HepG2 (cell line): ENCODE data around the gene PITHD1. TPM values are rescaled to one million over a fixed set of nuclear protein-coding genes. Genes with fewer than 3 reads are reported as not detected.

Experiments
- EEA1 ChIP-seq: sonication (generic); formaldehyde crosslinking; IDR thresholded peaks from 2 replicates; pipeline ENCODE4 v1.5.1; 2020; ENCODE audit warnings: mild to moderate bottlenecking, missing genetic modification reagents, borderline replicate concordance
- ELF1 ChIP-seq: sonication (generic); formaldehyde crosslinking; IDR thresholded peaks from 2 replicates; pipeline ENCODE4 v1.4.0; 2020; ENCODE audit warnings: missing genetic modification reagents
- FOXK2 ChIP-seq: fragments of 450-650 bp; IDR thresholded peaks from 2 replicates; pipeline ENCODE4 v1.6.1; 2016
- GFI1 ChIP-seq: sonication (generic); formaldehyde crosslinking; IDR thresholded peaks from 2 replicates; pipeline ENCODE4 v1.5.0; 2020; ENCODE audit warnings: missing genetic modification reagents, mild to moderate bottlenecking, borderline replicate concordance
- HHEX ChIP-seq: IDR thresholded peaks from 2 replicates; pipeline ENCODE4 v1.6.1; 2016; ENCODE audit warnings: control low read depth
- HOXA5 ChIP-seq: sonication (generic); formaldehyde crosslinking; IDR thresholded peaks from 2 replicates; pipeline ENCODE4 v1.4.0; 2020; ENCODE audit warnings: missing genetic modification reagents
- HOXD1 ChIP-seq: sonication (generic); formaldehyde crosslinking; IDR thresholded peaks from 2 replicates; pipeline ENCODE4 v1.5.0; 2020; ENCODE audit warnings: missing genetic modification reagents
- MIXL1 ChIP-seq: IDR thresholded peaks from 2 replicates; pipeline ENCODE4 v1.6.1; 2016
- MYNN ChIP-seq: sonication (generic); formaldehyde crosslinking; IDR thresholded peaks from 2 replicates; pipeline ENCODE4 v1.4.0; 2020; ENCODE audit warnings: mild to moderate bottlenecking, low read depth, missing genetic modification reagents
- PRPF4 ChIP-seq: fragments of 200-400 bp; formaldehyde crosslinking; IDR thresholded peaks from 2 replicates; pipeline ENCODE4 v1.6.1; 2016; ENCODE audit warnings: low read length, low read depth; ENCODE audit not compliant: poor library complexity, severe bottlenecking
- ZBTB3 ChIP-seq: sonication (generic); formaldehyde crosslinking; IDR thresholded peaks from 2 replicates; pipeline ENCODE4 v1.4.0; 2020; ENCODE audit warnings: low read depth, mild to moderate bottlenecking, moderate library complexity, missing genetic modification reagents, borderline replicate concordance
- ZMAT3 ChIP-seq: sonication (generic); formaldehyde crosslinking; conservative IDR thresholded peaks from 2 replicates; pipeline ENCODE4 v1.7.0; 2021; ENCODE audit warnings: missing genetic modification reagents
- ZNF407 ChIP-seq: sonication (generic); formaldehyde crosslinking; IDR thresholded peaks from one replicate; pipeline ENCODE4 v1.5.1; 2020; ENCODE audit warnings: mild to moderate bottlenecking, missing genetic modification reagents; ENCODE audit errors: not compliant biosample characterization
- ZNF646 ChIP-seq: sonication (generic); formaldehyde crosslinking; IDR thresholded peaks from 2 replicates; pipeline ENCODE4 v1.9.0; 2021; ENCODE audit warnings: mild to moderate bottlenecking, missing genetic modification reagents
- ZNF792 ChIP-seq: IDR thresholded peaks from 2 replicates; pipeline ENCODE4 v1.6.1; 2016
- ZNF878 ChIP-seq: sonication (generic); formaldehyde crosslinking; IDR thresholded peaks from 2 replicates; pipeline ENCODE4 v1.8.1; 2023; ENCODE audit warnings: mild to moderate bottlenecking, missing genetic modification reagents, moderate library complexity
- polyA plus RNA-seq, 8 experiments: library from polyadenylated mRNA; depleted of rRNA in 3 of 8; stranded (reverse) in 7 of 8; unstranded in 1 of 8; fragments of >200 nt; fragmentation: Illumina TruSeq in 4 of 8; extraction: Trizol in 4 of 8; gene quantifications; 2 replicates each; pipeline versions ENCODE4 v1.2.1 to v1.2.3, GENCODE V29; 2011 to 2016; ENCODE audit warnings: low read depth in 4 of 8, missing spikeins in 1 of 8, mixed read lengths in 1 of 8; ENCODE audit not compliant: insufficient read depth in 1 of 8
- total RNA-seq, 5 experiments: library from RNA; depleted of rRNA; stranded (reverse); fragments of >200 nt; fragmentation: Illumina TruSeq; extraction: Trizol; gene quantifications; 2 replicates each; pipeline ENCODE4 v1.2.3, GENCODE V29; 2016; ENCODE audit warnings: low read depth in 1 of 5

PITHD1 gene
- total and polyA plus RNA-seq, 2 of the 13 experiments (the other 11 are each of a cell fraction or from before 2014, with no cell fraction given) = 28.0 to 37.3 TPM

- TF ChIP-seq ZNF407 (CRISPR knock-in tag) (no peak), ELF1 (CRISPR knock-in tag) (peak; percentile 99), HOXA5 (CRISPR knock-in tag) (no peak), GFI1 (peak; percentile 13; the same call in 1 of the 2 replicates), HOXD1 (no peak), ZNF792 (CRISPR knock-in tag) (0 out of 2 replicates have a peak, but pooled peaks have one; percentile 29), ZBTB3 (CRISPR knock-in tag) (no peak), ZMAT3 (no peak), FOXK2 (no peak), ZNF646 (no peak), ZNF878 (CRISPR knock-in tag) (no peak), MYNN (no peak), PRPF4 (no peak), EEA1 (CRISPR knock-in tag) (no peak), HHEX (CRISPR knock-in tag) (no peak), MIXL1 (CRISPR knock-in tag) (peak; percentile 18; the same call in 1 of the 2 replicates)
Measured at GRCh38 chr1:23790696-23791515, 12.7 kb downstream of the PITHD1 start, which contains the start of gene LYPLA2 (continued).
